Caki2 (cell line): ENCODE data around the gene GLO1. TPM values are rescaled to one million over a fixed set of nuclear protein-coding genes. Genes with fewer than 3 reads are reported as not detected.

Experiments used
- DNase-seq: peaks from one replicate; pipeline ENCODE4 v3.0.0-alpha.2; 2015; ENCODE audit warnings: low read depth
- in situ Hi-C: cut with HindIII; loops from 2 replicates; pipeline ENCODE4 v1.10.0; 2016; ENCODE audit warnings: low sequenced_read_pairs, low pct_unique_long_range_greater_than_20kb, mixed read lengths
- total RNA-seq: library from RNA; depleted of rRNA; stranded (reverse); fragments of >200 nt; shearing (Covaris generic); gene quantifications from 2 replicates; pipeline ENCODE4 v1.2.3, GENCODE V29; 2014; ENCODE audit warnings: low replicate concordance; rRNA removed

Gene GLO1
- total RNA-seq, 1 experiment from 2014 or later: 273 TPM

DNA sequence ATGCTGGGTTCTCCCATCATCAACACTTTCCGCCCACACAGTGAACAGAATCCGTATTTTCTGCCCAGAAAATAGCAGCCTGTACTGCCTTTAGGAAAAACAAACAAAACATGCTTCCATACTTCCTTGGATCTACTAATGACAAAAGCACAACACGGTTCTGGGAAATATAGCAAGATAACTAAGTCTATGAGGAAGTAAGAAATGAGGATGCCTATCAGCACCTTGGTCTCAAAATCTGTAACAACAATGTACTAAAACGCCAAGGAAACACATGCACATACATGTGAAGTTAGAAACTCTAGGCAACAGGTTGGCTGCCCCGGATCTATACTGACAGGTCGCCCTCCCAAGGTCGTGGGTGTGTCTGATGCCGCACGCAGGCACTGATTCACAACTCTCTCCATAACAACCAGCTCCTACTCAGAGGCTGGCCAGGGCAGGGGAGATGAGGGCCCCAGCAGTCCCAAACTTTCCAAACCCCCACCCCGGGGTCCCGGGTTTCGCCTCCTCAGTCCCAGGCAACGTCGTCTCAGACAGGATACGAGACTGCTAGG is 63.9 kb downstream of the GLO1 start:
- DNase-seq: no peak
- in situ Hi-C loops: no loop called here

DNA sequence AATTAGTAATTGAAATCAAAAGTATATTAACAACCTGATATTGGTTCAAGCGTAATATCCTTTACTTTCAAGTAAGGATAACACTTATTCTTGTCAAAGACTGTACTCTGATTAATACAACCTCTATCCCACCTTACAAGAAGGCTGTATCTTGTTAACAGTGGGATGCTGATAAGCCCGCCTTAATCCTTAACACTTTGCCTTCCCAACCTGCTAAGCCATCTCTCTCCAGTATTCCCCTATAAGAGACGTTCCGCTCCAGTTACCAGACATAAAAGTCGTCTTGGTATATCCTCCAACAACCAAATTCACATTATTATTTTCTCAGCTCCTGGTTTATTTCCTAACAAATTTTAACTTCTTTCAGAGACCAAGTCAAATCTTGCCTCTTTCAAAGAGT is 65.2 kb downstream of the GLO1 start:
- in situ Hi-C loops: no loop called here
- no peak for DNase-seq

GRCh38 chr6:38636027-38636426 is 66.9 kb downstream of the GLO1 start:
- in situ Hi-C loops: no loop called here
- no peak for DNase-seq

- DNase-seq: no peak
Observed at GRCh38 chr6:38634518-38634917, 68.4 kb downstream of the GLO1 start.

DNA sequence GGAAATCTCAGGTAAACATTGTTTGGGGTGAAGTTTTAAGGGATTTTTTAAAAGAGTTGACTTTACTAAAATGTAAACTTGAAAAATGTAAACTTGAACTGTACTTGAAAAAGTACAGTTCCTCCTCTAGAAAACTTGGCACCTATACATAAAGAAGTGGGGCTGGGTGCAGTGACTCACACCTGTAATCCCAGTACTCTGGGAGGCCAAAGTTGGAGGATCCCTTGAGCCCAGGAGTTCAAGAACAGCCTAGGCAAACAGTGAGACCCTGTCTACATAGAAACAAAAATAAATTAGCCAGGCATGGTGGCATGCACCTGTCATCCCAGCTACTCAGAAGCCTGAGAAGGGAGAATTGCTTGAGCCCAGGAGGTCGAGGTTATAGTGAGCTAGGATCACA is 70.5 kb downstream of the GLO1 start:
- DNase-seq: no peak

More at GRCh38 chr6:38634518-38634917, 68.4 kb downstream of the GLO1 start:
- in situ Hi-C loops: no loop called here

GRCh38 chr6:38631186-38631783 is 71.7 kb downstream of the GLO1 start:
- in situ Hi-C loops: no loop called here
- DNase-seq: no peak

More for the DNA sequence above, 70.5 kb downstream of the GLO1 start:
- in situ Hi-C loops: no loop called here

Other genes starting within 250 kb of the GLO1 start
- gene BTBD9, start 63.2 kb downstream of the GLO1 start, total RNA-seq: 9.7 and 17.0 TPM in 2 replicates
- not detected in 2 replicates for gene DNAH8, start 12.2 kb upstream of the GLO1 start, total RNA-seq